ENCODE measurements around the gene PROCA1. TPM values are rescaled to one million over a fixed set of nuclear protein-coding genes. Genes with fewer than 3 reads are reported as not detected.

The PROCA1 gene
- total and polyA plus RNA-seq, 9 of the 15 experiments (the other 6 are each of a cell fraction or from before 2014, with no cell fraction given), result 0.78 to 16.2 (median 5.6) TPM

GRCh38 chr17:28661635-28662526, 49.8 kb downstream of the PROCA1 start, which contains the start of the genes SDF2 and SUPT6H (continued):
- TF ChIP-seq RNF219 (CRISPR knock-in tag; IDR thresholded peaks at IDR 0.05), result no peak
- no peak for TF ChIP-seq KLF16 (IDR thresholded peaks at IDR 0.05)
- peak; percentile 87 for TF ChIP-seq ZNF511 (CRISPR knock-in tag; IDR thresholded peaks at IDR 0.05)
- no peak for TF ChIP-seq BHLHE40 (IDR thresholded peaks at IDR 0.05; ENCODE audit: low read length)
- TF ChIP-seq TAL1 (IDR thresholded peaks at IDR 0.05), result no peak
- peak; percentile 85 for TF ChIP-seq ZBED1 (IDR thresholded peaks at IDR 0.05)
- peak; percentile 74; the same call in 1 of the 2 replicates for TF ChIP-seq TFAP4 (CRISPR knock-in tag; IDR thresholded peaks at IDR 0.05; ENCODE audit: borderline replicate concordance)
- peak; percentile 67; the same call in 1 of the 2 replicates for TF ChIP-seq NR1H2 (CRISPR knock-in tag; IDR thresholded peaks at IDR 0.05)
- peak; percentile 54; the same call in 1 of the 2 replicates for TF ChIP-seq CTBP1 (IDR thresholded peaks at IDR 0.05; ENCODE audit: borderline replicate concordance)
- TF ChIP-seq E2F5 (CRISPR knock-in tag; IDR thresholded peaks at IDR 0.05), result no peak
- TF ChIP-seq SREBF1 (IDR thresholded peaks at IDR 0.05; ENCODE audit: borderline replicate concordance, low read depth, low read length), result 0 out of 2 replicates have a peak, but pooled peaks have one; percentile 2
- TF ChIP-seq ZNF282 (CRISPR knock-in tag; IDR thresholded peaks at IDR 0.05), result peak; percentile 24; the same call in 1 of the 2 replicates
- no peak for TF ChIP-seq HDAC6 (IDR thresholded peaks at IDR 0.05; ENCODE audit: low read depth, low read length)
- peak; percentile 62; the same call in 1 of the 2 replicates for TF ChIP-seq NCOA1 (IDR thresholded peaks at IDR 0.05; ENCODE audit: low read depth)
- TF ChIP-seq NR4A1 (CRISPR knock-in tag; IDR thresholded peaks at IDR 0.05), result 0 out of 2 replicates have a peak, but pooled peaks have one; percentile 19
- TF ChIP-seq NR4A1 (tag; IDR thresholded peaks at IDR 0.05), result no peak
- TF ChIP-seq ILF3 (IDR thresholded peaks at IDR 0.05; ENCODE audit: borderline replicate concordance), result no peak
- peak; percentile 95 for TF ChIP-seq ATF7 (IDR thresholded peaks at IDR 0.05)
- TF ChIP-seq RBM34 (IDR thresholded peaks at IDR 0.05; ENCODE audit: borderline replicate concordance, insufficient read depth, low read length), result no peak
- peak; percentile 84; the same call in 1 of the 2 replicates for TF ChIP-seq XRCC5 (IDR thresholded peaks at IDR 0.05; ENCODE audit: low read depth, low read length)
- no peak for TF ChIP-seq ARID3B (CRISPR knock-in tag; IDR thresholded peaks at IDR 0.05; ENCODE audit: borderline replicate concordance)
